Bronchial epithelial cell (primary cell): ENCODE data around the gene RRAS. TPM values are rescaled to one million over a fixed set of nuclear protein-coding genes. Genes with fewer than 3 reads are reported as not detected.

Source experiments
- DNase-seq: peaks from one replicate; pipeline ENCODE4 v3.0.0-alpha.2; 2010; ENCODE audit warnings: low read depth
- FAIRE-seq: peaks from 2 replicates; lab custom pipeline; 2011; peaks lifted over from hg19 to GRCh38; lab: Jason Lieb, UNC
- H3K27me3 ChIP-seq: 2 replicates; pipeline ENCODE4 v1.5.1; 2011; ENCODE audit warnings: low read length; ENCODE audit not compliant: control insufficient read depth, insufficient read depth
- H3K36me3 ChIP-seq: 2 replicates; pipeline ENCODE4 v1.5.1; 2011; ENCODE audit warnings: low read length; ENCODE audit not compliant: control insufficient read depth, insufficient read depth
- H3K4me3 ChIP-seq: 2 replicates; pipeline ENCODE4 v1.5.1; 2011; ENCODE audit warnings: mild to moderate bottlenecking, low read depth, low read length, control low read depth
- total RNA-seq: library from RNA; depleted of rRNA; stranded (reverse); fragments of >200 nt; gene quantifications from 2 replicates; pipeline ENCODE4 v1.2.1, GENCODE V29; 2014
- TF ChIP-seq, protein P1 (sequence below): IDR thresholded peaks from 2 replicates; pipeline ENCODE4 v1.5.1; 2011; ENCODE audit warnings: mild to moderate bottlenecking, moderate library complexity, low read length, control low read depth, inconsistent platforms; ENCODE audit not compliant: insufficient read depth, severe bottlenecking

The RRAS gene
- total RNA-seq, 1 donor from 2014 or later, result 24.2 TPM

DNA sequence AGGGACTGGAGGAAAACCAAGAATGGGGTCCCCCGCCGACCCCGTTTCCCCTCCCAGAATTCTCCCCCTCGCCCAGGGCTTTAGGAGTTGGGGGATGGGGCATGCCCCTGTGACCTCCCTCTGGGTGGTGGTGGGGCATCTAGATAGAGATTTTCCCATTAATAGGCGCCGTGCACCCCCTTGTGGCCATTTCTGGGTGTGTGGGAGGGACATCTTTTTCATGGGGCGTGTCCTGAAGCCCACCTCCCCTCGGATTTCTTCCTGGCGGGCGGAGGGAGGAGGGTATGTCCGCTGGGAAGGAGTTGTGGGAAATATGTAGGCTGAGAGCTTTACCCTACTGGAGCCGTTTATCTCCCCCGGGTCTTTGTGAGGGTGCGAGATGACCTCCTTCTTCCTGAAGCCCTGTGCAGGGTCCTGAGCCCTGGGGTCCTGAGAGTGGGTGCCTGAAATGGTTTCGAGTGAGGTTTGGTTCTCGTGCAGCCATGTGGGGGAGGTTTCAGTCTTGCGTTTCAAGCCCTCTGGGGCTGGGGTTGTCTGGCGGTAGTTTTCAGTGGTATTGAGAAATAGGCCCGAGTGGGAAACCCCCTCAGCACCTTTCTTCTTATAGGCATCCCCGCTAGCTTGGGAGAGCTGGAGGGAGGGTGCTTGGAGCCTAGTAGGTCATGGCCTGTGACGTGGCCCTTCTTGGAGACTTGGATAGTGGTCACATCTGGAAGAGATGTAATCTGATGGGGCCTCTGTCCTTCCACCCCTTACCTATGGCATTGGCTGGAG is 38.1 kb upstream of the RRAS start:
- TF ChIP-seq, protein P1, sequence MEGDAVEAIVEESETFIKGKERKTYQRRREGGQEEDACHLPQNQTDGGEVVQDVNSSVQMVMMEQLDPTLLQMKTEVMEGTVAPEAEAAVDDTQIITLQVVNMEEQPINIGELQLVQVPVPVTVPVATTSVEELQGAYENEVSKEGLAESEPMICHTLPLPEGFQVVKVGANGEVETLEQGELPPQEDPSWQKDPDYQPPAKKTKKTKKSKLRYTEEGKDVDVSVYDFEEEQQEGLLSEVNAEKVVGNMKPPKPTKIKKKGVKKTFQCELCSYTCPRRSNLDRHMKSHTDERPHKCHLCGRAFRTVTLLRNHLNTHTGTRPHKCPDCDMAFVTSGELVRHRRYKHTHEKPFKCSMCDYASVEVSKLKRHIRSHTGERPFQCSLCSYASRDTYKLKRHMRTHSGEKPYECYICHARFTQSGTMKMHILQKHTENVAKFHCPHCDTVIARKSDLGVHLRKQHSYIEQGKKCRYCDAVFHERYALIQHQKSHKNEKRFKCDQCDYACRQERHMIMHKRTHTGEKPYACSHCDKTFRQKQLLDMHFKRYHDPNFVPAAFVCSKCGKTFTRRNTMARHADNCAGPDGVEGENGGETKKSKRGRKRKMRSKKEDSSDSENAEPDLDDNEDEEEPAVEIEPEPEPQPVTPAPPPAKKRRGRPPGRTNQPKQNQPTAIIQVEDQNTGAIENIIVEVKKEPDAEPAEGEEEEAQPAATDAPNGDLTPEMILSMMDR, result peak; percentile 71
- Histone ChIP-seq H3K4me3 (peak overlapping the region; percentile 100), H3K36me3 (peaks cover 16% of the 10 kb centered on the region), H3K27me3 (no peaks in the 10 kb centered on the region)
- peak; percentile 56 for DNase-seq
- FAIRE-seq, result no peak

DNA sequence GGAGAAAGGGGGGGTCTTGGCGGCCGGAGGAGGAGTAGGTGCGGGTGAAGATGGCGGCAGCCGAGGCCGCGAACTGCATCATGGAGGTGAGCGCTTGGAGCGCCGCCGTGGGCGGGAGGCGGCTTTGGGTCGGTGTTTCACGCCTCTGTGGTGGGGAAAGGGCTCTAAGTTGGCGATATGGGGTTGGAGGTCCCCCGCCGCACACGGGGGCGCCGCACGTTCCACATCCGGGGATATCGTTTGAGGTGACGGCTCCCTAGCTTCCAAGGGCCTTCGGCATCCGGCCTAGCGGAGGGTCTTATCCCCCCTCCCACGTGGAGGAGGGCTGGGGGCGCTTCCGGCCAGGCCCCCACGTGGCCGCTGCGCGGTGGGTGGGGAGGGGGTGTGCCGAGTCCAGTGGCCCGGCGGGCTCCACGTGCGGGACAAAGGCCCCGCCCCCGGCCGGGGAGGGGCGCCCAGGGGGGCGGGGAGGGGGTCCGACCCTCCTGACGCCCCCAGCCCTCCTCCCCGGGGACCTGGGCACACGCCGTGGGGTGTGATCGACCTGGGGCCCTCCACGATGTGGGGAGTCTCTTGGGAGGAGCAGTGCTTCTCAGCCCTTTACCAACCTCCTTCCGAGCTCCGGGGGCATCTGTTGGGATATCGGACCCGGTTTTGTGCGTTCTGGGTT is 37.4 kb upstream of the RRAS start, which contains the start of gene PRMT1:
Gene PRMT1 (plus strand): TSS at position 41 of the 670 bp plus-strand sequence. CDS start 10 bp downstream, at position 51.
- DNase-seq (no peak), FAIRE-seq (no peak)
- H3K4me3 ChIP-seq, result peak within 1 kb of the TSS; percentile 100
- peaks cover 14% of the 10 kb centered on the region for H3K36me3 ChIP-seq
- TF ChIP-seq, protein P1, result no peak
- no peaks in the 10 kb centered on the region for H3K27me3 ChIP-seq

DNA sequence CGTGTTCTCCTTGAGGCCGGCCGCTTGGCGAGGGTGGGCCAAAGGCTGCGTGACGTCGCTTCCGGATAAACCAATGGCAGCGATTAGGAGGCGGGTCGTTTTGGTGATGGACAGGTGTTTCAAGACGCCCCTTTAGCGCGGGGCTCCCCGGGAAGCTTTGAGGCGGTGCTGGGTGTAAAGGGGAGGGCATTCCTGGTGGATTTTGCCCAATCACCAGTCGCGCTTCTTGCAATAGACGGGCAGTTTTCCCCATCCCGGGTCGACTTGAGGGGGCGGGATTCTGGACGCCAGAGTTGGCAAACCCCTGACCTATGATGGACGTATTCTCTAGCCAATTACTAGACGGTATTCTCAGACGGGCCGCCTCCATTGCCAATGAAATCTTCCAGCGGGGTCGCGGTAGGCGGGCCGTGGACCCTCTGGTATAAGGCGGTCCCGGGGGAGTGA is 36.9 kb upstream of the RRAS start:
- H3K4me3 ChIP-seq, result peak overlapping the region; percentile 100
- no peaks in the 10 kb centered on the region for H3K27me3 ChIP-seq
- DNase-seq (peak; percentile 99), FAIRE-seq (peak; percentile 95)
- peaks cover 10% of the 10 kb centered on the region for H3K36me3 ChIP-seq
- TF ChIP-seq, protein P1, result no peak

DNA sequence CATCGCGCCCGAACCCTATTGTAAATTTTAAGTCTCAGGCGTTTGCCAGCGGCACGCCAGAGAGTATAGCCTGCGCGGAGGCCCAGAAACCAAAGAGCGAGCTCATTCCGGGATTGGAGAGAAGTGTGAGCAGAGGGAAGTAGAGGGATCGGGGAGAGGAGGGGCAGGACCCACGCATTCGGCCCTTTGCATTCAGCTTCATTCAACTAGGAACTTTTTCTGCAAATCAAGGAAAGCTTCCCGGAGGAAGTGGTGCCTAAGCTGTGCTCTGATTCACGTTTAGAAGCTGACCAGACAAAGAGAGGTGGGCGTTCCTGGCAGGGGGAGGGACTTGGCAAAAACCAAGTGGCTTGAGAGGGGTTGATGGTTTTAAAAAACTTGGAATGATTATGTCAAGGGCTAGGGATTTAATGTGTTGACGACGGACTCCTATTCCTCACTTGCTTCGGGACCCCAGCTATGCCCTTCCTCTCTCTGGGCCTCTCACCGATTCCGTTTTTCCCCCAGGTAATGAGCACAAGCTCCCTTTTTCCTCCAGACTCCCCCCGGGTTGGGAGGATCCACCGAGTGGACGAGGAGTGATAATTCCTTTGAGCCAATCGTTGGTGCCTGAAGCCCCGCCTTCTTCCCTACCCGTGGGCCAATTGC is 36.3 kb upstream of the RRAS start:
- TF ChIP-seq, protein P1, result no peak
- H3K36me3 ChIP-seq, result peaks cover 8% of the 10 kb centered on the region
- peak overlapping the region; percentile 27 for H3K4me3 ChIP-seq
- peak; percentile 83 for DNase-seq
- no peak for FAIRE-seq
- H3K27me3 ChIP-seq, result no peaks in the 10 kb centered on the region

DNA sequence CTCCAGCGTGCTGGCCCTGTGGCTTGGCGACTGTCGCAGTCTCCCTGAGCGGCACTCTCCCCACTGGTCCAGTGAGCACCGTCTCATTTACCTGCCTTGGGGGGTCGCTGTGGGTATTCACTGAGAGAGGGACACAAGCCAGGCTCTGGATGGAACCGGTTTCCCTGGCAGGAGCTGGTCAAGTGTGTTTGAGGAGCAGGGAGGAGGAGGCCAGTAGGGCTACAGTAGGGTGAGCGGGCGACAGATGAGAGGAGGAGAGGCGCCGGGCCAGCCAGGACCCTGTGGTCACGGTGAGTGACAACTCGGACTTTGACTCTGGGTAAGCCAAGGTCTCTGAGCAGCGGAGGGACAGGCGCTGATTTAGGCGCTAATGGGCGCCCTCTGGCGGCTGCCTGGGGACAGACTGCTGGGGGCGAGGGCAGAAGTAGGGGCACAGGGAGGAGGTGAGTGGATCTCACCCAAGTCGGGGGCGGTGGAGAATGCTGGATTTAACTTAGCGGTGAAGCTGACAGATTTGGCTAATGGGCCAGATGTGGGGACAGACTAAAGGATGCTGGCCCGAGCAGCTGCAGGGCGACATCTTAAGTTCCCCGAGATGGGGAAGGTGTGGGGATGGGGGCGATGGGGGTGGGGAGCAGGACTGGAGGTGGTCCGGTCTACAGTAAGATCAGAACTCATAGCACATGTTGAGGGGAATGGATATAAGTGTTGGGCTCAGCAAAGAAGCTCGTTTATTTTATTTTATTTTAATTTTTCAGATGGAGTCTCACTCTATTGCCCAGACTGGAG is 32.4 kb upstream of the RRAS start:
- H3K27me3 ChIP-seq, result no peaks in the 10 kb centered on the region
- peak; percentile 35 for DNase-seq
- no peak overlapping the region for H3K4me3 ChIP-seq
- FAIRE-seq, result no peak
- H3K36me3 ChIP-seq, result peaks cover 4% of the 10 kb centered on the region
- TF ChIP-seq, protein P1, result peak; percentile 97
